ENCODE data around the gene RAB6D.
"Not testable (repeated sequence)": the region's sequence is repeated elsewhere in the genome, so short reads cannot be mapped to it uniquely, and the experiment has no call there.

DNA sequence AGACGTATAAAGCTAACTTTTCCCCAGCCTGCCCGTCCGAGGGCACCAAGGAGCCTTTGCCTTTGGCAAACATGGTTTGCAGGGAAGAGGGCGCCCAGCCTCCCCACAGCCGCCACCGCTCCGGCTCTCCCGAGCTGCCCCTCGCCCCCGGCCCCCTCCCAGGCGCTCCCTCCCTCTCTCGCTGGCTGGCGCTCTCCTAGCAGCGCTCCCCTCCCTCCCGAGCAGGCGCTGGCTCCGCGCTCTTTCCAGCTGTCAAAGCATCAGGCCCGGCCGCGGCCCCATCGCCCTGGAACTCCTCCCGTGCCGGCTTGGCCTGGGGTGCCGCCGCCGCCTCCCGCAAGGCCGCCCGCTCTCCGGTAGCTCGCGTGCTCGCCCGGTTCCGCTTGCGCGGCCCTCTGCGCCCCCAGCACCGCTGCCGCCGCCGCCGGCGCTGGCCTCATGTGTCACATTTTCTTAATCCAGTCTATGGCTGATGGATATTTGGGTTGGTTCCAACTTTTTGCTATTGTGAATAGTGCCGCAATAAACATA, 10.7 kb downstream of the RAB6D start:
- TF ChIP-seq CTCF, POLR2A (IDR thresholded peaks at IDR 0.05): not testable (repeated sequence)
